HG03066 (cell line): Measurements from ENCODE around the gene MERTK.

Experiments
- ATAC-seq: cut with Tn5 transposase; IDR thresholded peaks from one replicate; pipeline ENCODE4 v1.9.1; 2021; ENCODE audit warnings: low read depth; ENCODE audit not compliant: unreplicated experiment

MERTK gene

GRCh38 chr2:111975053-111975552 lies 76.7 kb downstream of the MERTK start:
- no peak for ATAC-seq

- ATAC-seq = no peak
These were observed 77.4 kb downstream of the MERTK start for GRCh38 chr2:111975819-111976218.

GRCh38 chr2:111977240-111977639 lies 78.8 kb downstream of the MERTK start:
- ATAC-seq = no peak

GRCh38 chr2:111978452-111979170 lies 80.2 kb downstream of the MERTK start:
- no peak for ATAC-seq

GRCh38 chr2:111981666-111982065 lies 83.3 kb downstream of the MERTK start:
- no peak for ATAC-seq

GRCh38 chr2:111982822-111983221 lies 84.4 kb downstream of the MERTK start:
- ATAC-seq = peak; percentile 85

GRCh38 chr2:111983478-111984212 lies 85.2 kb downstream of the MERTK start:
- no peak for ATAC-seq

- no peak for ATAC-seq
These were observed 85.8 kb downstream of the MERTK start for GRCh38 chr2:111984213-111984604.

- ATAC-seq = no peak
These were observed 87.1 kb downstream of the MERTK start for GRCh38 chr2:111985514-111985913.

GRCh38 chr2:111986116-111986900 lies 87.9 kb downstream of the MERTK start:
- ATAC-seq = no peak

- ATAC-seq = no peak
These were observed 92.0 kb downstream of the MERTK start for GRCh38 chr2:111990375-111990774.

GRCh38 chr2:111990856-111991255 lies 92.4 kb downstream of the MERTK start:
- no peak for ATAC-seq

- no peak for ATAC-seq
These were observed 95.6 kb downstream of the MERTK start for GRCh38 chr2:111994042-111994441.

GRCh38 chr2:111995148-111995547 lies 96.7 kb downstream of the MERTK start:
- ATAC-seq = no peak

- no peak for ATAC-seq
These were observed 101.4 kb downstream of the MERTK start for GRCh38 chr2:111999809-112000208.

- no peak for ATAC-seq
These were observed 102.2 kb downstream of the MERTK start for GRCh38 chr2:112000399-112001135.

GRCh38 chr2:112001136-112001715 lies 102.8 kb downstream of the MERTK start:
- ATAC-seq = no peak

GRCh38 chr2:112001942-112002341 lies 103.5 kb downstream of the MERTK start:
- ATAC-seq = no peak

- no peak for ATAC-seq
These were observed 105.3 kb downstream of the MERTK start for GRCh38 chr2:112003576-112004252.

- ATAC-seq = peak; percentile 85
These were observed 105.8 kb downstream of the MERTK start for GRCh38 chr2:112004253-112004645.
